SK-N-DZ (cell line): ENCODE results near the gene WDR49.
"Not testable (repeated sequence)": the region's sequence is repeated elsewhere in the genome, so short reads cannot be mapped to it uniquely, and the experiment has no call there.

Experiments
- DNase-seq: peaks from one replicate; pipeline ENCODE4 v3.0.0-alpha.2; 2015; ENCODE audit warnings: low spot score

Gene WDR49

GRCh38 chr3:167615030-167615429 lies 38.7 kb downstream of the WDR49 start:
- no peak for DNase-seq

- DNase-seq: not testable (repeated sequence)
Measured at GRCh38 chr3:167614196-167614595, 39.5 kb downstream of the WDR49 start.

- DNase-seq: no peak
Measured at GRCh38 chr3:167611718-167612117, 42.0 kb downstream of the WDR49 start.

GRCh38 chr3:167609156-167609555 lies 44.6 kb downstream of the WDR49 start:
- peak; percentile 67 for DNase-seq

- no peak for DNase-seq
Measured at GRCh38 chr3:167606836-167607235, 46.9 kb downstream of the WDR49 start.

- no peak for DNase-seq
Measured at GRCh38 chr3:167605871-167606270, 47.9 kb downstream of the WDR49 start.

- no peak for DNase-seq
Measured at GRCh38 chr3:167602041-167602440, 51.7 kb downstream of the WDR49 start.

GRCh38 chr3:167587651-167588050 lies 66.1 kb downstream of the WDR49 start:
- DNase-seq: no peak

- peak; percentile 56 for DNase-seq
Measured at GRCh38 chr3:167575000-167575600, 78.6 kb downstream of the WDR49 start.

- no peak for DNase-seq
Measured at GRCh38 chr3:167572991-167573390, 80.8 kb downstream of the WDR49 start.

GRCh38 chr3:167568634-167569033 lies 85.1 kb downstream of the WDR49 start:
- no peak for DNase-seq

GRCh38 chr3:167565489-167565888 lies 88.3 kb downstream of the WDR49 start:
- DNase-seq: no peak

GRCh38 chr3:167564612-167565011 lies 89.1 kb downstream of the WDR49 start:
- DNase-seq: no peak

- DNase-seq: peak; percentile 29
Measured at GRCh38 chr3:167559924-167560323, 93.8 kb downstream of the WDR49 start.

- DNase-seq: no peak
Measured at GRCh38 chr3:167554898-167555297, 98.8 kb downstream of the WDR49 start.

- DNase-seq: no peak
Measured at GRCh38 chr3:167538081-167538480, 115.7 kb downstream of the WDR49 start.

- no peak for DNase-seq
Measured at GRCh38 chr3:167521006-167521355, 132.8 kb downstream of the WDR49 start.

- no peak for DNase-seq
Measured at GRCh38 chr3:167520266-167521005, 133.3 kb downstream of the WDR49 start.

GRCh38 chr3:167507954-167508353 lies 145.8 kb downstream of the WDR49 start:
- DNase-seq: no peak

- DNase-seq: no peak
Measured at GRCh38 chr3:167502401-167502800, 151.3 kb downstream of the WDR49 start.

GRCh38 chr3:167501941-167502340 lies 151.8 kb downstream of the WDR49 start:
- DNase-seq: no peak

- no peak for DNase-seq
Measured at GRCh38 chr3:167497903-167498302, 155.8 kb downstream of the WDR49 start.

- DNase-seq: peak; percentile 10
Measured at GRCh38 chr3:167493244-167493643, 160.5 kb downstream of the WDR49 start.

GRCh38 chr3:167491621-167492020 lies 162.1 kb downstream of the WDR49 start:
- no peak for DNase-seq
